GM19193 (cell line): Measurements from ENCODE around the gene ZNF302.

Experiments used
- POLR2A ChIP-seq: IDR thresholded peaks from 4 replicates; pipeline ENCODE4 v1.6.1; 2011; ENCODE audit not compliant: insufficient read depth, insufficient read length; ENCODE audit errors: extremely low read depth

ZNF302 gene

GRCh38 chr19:34677386-34678084 lies at the start of gene ZNF302:
Gene ZNF302, plus strand, starts transcription at chr19:34677678. Its CDS starts 1,127 bp downstream, at chr19:34678805.
- TF ChIP-seq POLR2A, result peak; percentile 87

DNA sequence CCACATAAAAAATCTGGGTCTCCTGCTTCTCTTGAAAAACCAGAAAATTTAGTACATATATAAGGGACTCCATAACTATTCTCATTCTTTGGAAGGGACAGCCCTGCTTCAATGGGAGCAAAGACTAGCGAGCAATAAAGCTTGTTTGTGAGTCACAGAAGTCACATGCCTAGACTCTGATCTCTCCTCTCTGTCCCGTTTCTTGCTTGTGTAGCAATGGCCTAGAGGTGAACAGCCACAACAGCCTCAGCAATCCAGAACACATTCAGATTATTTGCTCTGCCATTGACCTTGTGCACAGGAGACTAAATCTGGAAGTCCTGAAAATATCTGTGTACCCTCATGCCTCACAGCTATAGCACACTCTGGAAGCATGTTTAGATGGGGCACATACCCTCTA lies 43.7 kb upstream of the ZNF302 start:
- no peak for TF ChIP-seq POLR2A

DNA sequence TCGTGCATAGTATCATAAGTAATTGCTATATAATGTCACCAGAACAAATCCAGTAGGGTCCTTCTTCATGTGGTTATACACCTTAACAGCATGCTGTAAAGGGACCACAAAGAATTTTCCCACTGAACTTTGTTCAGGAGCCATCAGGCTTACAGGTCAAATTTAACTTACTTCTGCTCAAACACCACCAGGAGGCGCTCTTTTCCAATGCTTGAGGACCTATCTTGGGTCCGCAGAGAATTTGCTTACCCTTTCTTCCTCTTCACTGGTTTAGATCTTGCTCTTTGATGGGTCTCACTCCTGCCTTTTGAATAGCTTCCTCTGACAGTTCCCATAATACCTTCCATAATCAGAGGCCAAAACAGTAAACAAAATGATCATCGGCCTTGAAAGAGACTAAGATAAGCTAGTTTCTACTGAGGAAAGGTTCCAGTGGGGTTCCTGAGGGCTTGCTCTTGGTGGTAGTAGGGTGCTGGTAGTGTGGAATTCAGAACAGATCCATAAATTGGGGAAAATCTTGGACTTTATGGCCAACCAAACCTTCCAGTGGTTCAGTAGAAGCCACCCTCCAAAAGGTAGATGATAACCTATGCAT lies 37.9 kb upstream of the ZNF302 start:
- no peak for TF ChIP-seq POLR2A

DNA sequence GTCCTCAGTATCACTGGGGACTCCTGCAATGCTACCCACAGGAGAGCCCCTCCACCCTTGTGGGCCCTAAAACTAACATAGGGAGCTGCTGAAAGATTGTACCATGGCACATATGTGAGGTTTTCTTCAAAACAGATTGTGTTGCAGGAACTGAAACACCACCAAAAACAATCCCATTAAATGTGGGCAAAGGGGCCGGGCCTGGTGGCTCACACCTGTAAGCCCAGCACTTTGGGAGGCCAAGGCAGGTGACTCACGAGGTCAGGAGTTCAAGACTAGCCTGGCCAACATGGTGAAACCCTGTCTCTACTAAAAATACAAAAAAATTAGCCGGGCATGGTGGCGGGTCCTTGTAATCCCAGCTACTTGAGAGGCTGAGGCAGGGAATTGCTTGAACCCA lies 35.2 kb upstream of the ZNF302 start:
- no peak for TF ChIP-seq POLR2A

DNA sequence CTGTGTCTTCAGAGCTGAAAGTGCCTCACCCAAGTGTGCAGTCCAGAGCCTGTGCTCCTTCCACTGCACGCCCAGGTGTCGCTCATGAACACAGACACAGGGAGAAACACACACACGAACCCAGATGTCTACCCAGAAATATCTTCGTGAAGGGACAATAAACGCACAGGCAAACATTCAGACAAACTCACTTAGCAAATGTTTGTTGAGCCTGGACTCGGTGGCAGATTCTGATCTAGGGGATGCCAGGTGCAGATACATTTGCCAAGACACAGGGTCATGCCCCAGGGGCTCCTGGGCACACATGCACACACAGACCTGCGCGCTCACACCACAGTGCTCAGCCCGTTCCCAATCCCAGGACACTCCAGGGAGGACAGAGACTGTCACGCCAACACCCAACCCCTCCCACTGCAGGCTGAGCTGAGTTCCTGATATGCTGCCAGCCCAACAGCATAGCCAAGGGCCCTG lies 32.5 kb upstream of the ZNF302 start:
- no peak for TF ChIP-seq POLR2A

DNA sequence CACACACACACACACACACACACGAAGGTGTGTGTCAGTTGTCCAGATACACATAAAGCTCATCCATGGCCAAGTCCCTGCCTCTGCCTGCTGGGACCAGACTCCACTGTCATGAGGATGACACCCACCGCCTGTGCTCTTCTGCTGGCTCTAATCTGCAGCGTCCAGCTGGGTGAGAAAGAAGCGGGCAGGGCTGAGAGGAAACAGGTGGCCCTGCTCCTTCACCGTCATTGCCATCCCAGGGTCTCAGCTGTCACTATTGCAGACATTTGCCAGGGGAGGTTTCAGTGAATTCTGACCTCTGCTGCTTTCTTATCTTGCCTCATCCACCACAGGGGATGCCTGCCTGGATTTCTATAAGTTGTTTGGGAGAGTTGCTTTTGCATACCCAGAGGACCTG lies 31.9 kb upstream of the ZNF302 start:
- TF ChIP-seq POLR2A, result no peak

- TF ChIP-seq POLR2A, result no peak
Observed at GRCh38 chr19:34649886-34650543, 27.5 kb upstream of the ZNF302 start.

DNA sequence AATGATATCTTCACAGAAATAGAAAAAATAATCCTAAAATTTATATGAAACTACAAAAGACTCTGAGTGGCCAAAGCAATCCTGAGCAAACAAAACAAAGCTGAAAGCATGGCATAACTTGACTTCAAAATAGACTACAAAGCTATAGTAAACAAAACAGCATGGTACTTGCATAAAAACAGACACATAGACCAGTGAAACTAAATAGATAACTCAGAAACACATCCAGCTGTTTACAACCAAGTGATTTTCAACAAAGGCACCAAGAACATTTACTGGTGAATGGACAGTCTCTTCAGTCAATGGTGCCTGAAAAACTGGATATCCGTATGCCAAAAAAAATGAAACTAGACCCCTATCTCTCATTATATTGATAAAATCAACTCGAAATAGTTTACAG lies 25.7 kb upstream of the ZNF302 start:
- no peak for TF ChIP-seq POLR2A

DNA sequence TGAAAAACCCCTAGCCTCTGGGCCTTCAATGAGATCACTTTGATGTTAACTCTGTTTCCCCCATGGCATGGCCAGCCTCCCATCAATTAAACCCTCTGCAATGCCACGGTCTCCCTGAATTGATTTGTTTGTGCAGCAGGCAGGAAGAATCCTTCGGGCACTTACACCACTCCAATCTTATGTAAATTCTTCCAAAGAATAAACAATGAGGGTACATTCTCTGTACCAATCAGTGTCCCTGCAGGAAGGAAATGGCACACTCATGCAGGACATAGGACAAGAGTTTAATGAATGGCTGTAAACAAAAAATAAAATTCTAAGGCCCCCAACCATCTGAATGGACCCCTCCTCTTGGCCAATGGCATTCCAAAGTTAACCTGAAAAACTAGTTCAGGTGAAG lies 22.7 kb upstream of the ZNF302 start:
- no peak for TF ChIP-seq POLR2A

- no peak for TF ChIP-seq POLR2A
Observed at GRCh38 chr19:34655651-34656050, 21.8 kb upstream of the ZNF302 start.

DNA sequence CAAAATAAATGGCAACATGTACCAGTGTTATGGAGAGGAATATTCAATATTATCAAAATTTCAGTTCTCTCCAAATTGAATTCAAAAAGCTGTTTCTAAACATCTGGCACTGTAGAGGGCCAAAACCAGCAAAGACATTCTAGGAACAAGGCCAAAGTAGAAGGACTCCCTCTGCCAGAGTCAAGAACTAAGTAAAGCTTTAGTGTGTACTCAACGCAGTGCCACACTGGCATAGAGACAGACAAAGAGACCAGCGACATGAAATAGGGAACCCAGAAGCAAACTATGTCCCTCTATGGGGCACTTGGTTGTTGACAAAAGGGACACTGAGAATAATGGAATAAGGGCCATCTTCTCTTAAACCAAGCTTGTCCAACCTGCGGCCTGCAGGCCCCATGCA lies 16.1 kb upstream of the ZNF302 start:
- TF ChIP-seq POLR2A, result no peak

DNA sequence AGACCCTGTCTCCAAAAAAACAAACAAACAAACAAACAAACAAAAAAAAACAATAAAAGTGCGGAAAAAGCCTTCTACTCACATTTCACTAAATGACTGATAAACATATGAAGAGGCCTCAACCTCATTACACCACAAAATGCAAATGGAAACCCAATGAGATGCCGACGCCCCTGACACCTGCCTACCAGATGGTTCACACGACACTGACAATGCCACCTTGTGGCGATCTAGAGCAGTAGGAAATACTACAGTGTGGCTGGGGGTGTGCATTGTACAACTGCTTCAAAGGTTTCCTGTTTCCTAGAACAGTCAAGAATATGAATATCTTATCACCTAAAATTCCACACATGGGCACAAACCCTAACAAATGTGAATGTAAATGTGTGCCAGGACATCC lies 14.6 kb upstream of the ZNF302 start:
- TF ChIP-seq POLR2A, result no peak

- TF ChIP-seq POLR2A, result no peak
Observed at GRCh38 chr19:34664168-34664567, 13.3 kb upstream of the ZNF302 start.

- TF ChIP-seq POLR2A, result no peak
Observed at GRCh38 chr19:34664870-34665269, 12.6 kb upstream of the ZNF302 start.

GRCh38 chr19:34666200-34666957 lies 11.1 kb upstream of the ZNF302 start:
- TF ChIP-seq POLR2A, result no peak
